ENCODE results near the gene TMEM14B. TPM values are rescaled to one million over a fixed set of nuclear protein-coding genes. Genes with fewer than 3 reads are reported as not detected.

Gene TMEM14B
- total RNA-seq, 1 experiment from 2014 or later: 82.9 TPM

DNA sequence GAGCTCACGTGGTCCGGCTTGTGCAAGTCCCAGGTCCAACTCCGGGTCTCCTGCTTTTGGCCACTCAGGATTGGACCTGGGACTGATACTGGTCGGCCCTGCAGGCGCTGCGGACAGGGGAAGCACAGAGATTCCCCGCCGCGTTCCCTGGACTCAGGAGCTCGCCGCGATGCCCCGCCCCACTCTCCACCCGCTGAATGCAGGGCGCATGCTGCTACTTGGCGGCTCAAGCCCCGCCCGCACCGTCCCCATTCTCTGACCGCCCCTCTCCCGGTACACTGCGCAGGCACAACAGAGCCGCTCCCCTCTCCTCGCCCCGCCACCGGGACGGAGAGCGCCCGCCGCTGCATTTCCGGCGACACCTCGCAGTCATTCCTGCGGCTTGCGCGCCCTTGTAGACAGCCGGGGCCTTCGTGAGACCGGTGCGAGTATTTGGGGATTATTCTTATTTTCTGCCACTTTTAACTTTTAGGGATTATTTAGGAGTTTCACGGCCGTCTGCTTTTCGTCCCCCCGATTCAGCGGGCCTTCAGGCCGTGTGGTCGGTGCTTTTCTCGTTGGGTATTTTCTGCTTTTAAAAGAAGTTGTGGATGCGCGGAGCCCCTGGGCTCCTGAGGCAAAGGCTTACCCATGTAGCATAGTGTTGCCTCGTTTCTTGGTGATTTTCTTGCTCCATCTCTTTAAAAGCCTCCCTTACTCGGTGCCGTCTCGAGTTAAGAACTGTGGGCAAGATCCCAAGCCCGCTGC lies 24.6 kb upstream of the TMEM14B start, which contains the start of gene TMEM14C (continued):
- TF ChIP-seq, protein P1, sequence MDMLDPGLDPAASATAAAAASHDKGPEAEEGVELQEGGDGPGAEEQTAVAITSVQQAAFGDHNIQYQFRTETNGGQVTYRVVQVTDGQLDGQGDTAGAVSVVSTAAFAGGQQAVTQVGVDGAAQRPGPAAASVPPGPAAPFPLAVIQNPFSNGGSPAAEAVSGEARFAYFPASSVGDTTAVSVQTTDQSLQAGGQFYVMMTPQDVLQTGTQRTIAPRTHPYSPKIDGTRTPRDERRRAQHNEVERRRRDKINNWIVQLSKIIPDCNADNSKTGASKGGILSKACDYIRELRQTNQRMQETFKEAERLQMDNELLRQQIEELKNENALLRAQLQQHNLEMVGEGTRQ (CRISPR knock-in tag; IDR thresholded peaks at IDR 0.05): peak; percentile 87
- no peak for TF ChIP-seq RORB (CRISPR knock-in tag; IDR thresholded peaks at IDR 0.05)

- H3K9me3 Mint-ChIP-seq: peaks cover 20% of the 10 kb centered on the region
- H3K27ac Mint-ChIP-seq: peak overlapping the region; percentile 99
- ATAC-seq (no peak), DNase-seq (ENCODE audit: low spot score) (no peak)
- H3K4me1 Mint-ChIP-seq: peaks cover 28% of the 10 kb centered on the region
- ChIA-PET POLR2A (interaction anchor here (0.6 to 1.0 kb wide), 2 partner anchors 28 to 64 kb away, joined by 4 to 6 read pairs; partner anchors contain the start of genes C6orf52 and PAK1IP1), CTCF (interaction anchor here (0.9 to 1.6 kb wide), 2 partner anchors 17 to 36 kb away, joined by 4 to 6 read pairs; no protein-coding TSS in a partner anchor)
- peak overlapping the region; percentile 97 for H3K4me3 Mint-ChIP-seq
- H3K27me3 Mint-ChIP-seq (ENCODE audit: low read depth): no peaks in the 10 kb centered on the region
- no peak for TF ChIP-seq KAT7 (CRISPR knock-in tag; IDR thresholded peaks at IDR 0.05; ENCODE audit: borderline replicate concordance)
- TF ChIP-seq NFYB (CRISPR knock-in tag; conservative IDR thresholded peaks at IDR 0.05; ENCODE audit: low read depth): no peak
- TF ChIP-seq ZNF138 (CRISPR knock-in tag; conservative IDR thresholded peaks at IDR 0.05): no peak
- no peak for TF ChIP-seq GRHL2 (CRISPR knock-in tag; IDR thresholded peaks at IDR 0.05; ENCODE audit: insufficient replicate concordance, severe bottlenecking)
- no peak for TF ChIP-seq GABPB1 (CRISPR knock-in tag; IDR thresholded peaks at IDR 0.05)
- no peak for TF ChIP-seq ZBTB43 (CRISPR knock-in tag; IDR thresholded peaks at IDR 0.05)
- TF ChIP-seq, protein P2, sequence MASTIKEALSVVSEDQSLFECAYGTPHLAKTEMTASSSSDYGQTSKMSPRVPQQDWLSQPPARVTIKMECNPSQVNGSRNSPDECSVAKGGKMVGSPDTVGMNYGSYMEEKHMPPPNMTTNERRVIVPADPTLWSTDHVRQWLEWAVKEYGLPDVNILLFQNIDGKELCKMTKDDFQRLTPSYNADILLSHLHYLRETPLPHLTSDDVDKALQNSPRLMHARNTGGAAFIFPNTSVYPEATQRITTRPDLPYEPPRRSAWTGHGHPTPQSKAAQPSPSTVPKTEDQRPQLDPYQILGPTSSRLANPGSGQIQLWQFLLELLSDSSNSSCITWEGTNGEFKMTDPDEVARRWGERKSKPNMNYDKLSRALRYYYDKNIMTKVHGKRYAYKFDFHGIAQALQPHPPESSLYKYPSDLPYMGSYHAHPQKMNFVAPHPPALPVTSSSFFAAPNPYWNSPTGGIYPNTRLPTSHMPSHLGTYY (CRISPR knock-in tag; IDR thresholded peaks at IDR 0.05): no peak
- TF ChIP-seq ZNF263 (CRISPR knock-in tag; IDR thresholded peaks at IDR 0.05; ENCODE audit: low read depth): no peak
- H3K36me3 Mint-ChIP-seq: peaks cover 34% of the 10 kb centered on the region
These were observed 24.1 kb upstream of the TMEM14B start for GRCh38 chr6:10723567-10723881.

- peaks cover 33% of the 10 kb centered on the region for H3K36me3 Mint-ChIP-seq
- no peak overlapping the region for H3K4me3 Mint-ChIP-seq
- no peak for DNase-seq (ENCODE audit: low spot score)
- H3K27me3 Mint-ChIP-seq (ENCODE audit: low read depth): no peaks in the 10 kb centered on the region
- H3K9me3 Mint-ChIP-seq: peaks cover 8% of the 10 kb centered on the region; the same call in 1 of the 2 replicates
- CTCF ChIA-PET: interaction anchor here (2.3 kb wide), 1 partner anchor 259 kb away, joined by 6 read pairs; no protein-coding TSS in a partner anchor
- TF ChIP-seq, protein P3, sequence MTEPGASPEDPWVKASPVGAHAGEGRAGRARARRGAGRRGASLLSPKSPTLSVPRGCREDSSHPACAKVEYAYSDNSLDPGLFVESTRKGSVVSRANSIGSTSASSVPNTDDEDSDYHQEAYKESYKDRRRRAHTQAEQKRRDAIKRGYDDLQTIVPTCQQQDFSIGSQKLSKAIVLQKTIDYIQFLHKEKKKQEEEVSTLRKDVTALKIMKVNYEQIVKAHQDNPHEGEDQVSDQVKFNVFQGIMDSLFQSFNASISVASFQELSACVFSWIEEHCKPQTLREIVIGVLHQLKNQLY (CRISPR knock-in tag; IDR thresholded peaks at IDR 0.05): no peak
- no peak for TF ChIP-seq NR1H2 (CRISPR knock-in tag; IDR thresholded peaks at IDR 0.05)
- no peak for TF ChIP-seq GABPB1 (CRISPR knock-in tag; IDR thresholded peaks at IDR 0.05)
- no peak for TF ChIP-seq ELF4 (CRISPR knock-in tag; IDR thresholded peaks at IDR 0.05; ENCODE audit: low read depth)
- no peak for TF ChIP-seq IRF2 (CRISPR knock-in tag; IDR thresholded peaks at IDR 0.05; ENCODE audit: borderline replicate concordance, low read depth)
- TF ChIP-seq TEAD1 (CRISPR knock-in tag; IDR thresholded peaks at IDR 0.05): no peak
- H3K27ac Mint-ChIP-seq: peak overlapping the region; percentile 89
- peaks cover 28% of the 10 kb centered on the region for H3K4me1 Mint-ChIP-seq
- no peak for ATAC-seq
- POLR2A ChIA-PET: no interaction called here
These were observed 22.6 kb upstream of the TMEM14B start for GRCh38 chr6:10725044-10725443.

DNA sequence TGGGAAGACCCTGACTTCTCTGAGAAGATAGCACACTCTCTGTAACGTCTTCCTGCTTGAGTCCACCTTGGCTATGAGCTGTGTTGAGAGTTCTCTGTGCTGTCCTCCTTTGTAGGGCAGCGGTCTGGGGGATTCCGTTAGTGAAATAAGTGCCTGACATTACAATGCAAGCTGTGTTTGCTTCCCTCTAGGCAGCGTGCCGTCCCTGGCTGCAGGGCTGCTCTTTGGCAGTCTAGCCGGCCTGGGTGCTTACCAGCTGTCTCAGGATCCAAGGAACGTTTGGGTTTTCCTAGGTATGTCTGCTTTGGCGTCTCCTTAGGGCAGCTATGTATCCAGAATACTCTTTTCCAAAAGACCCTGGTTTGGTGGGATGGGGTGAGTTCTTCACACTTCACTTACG lies 21.9 kb upstream of the TMEM14B start:
- Mint-ChIP-seq H3K27me3 (ENCODE audit: low read depth) (no peaks in the 10 kb centered on the region), H3K27ac (peak overlapping the region; percentile 86), H3K36me3 (peaks cover 39% of the 10 kb centered on the region), H3K4me1 (peaks cover 28% of the 10 kb centered on the region), H3K9me3 (peaks cover 8% of the 10 kb centered on the region; the same call in 1 of the 2 replicates), H3K4me3 (no peak overlapping the region)
- ATAC-seq: no peak
- no peak for DNase-seq (ENCODE audit: low spot score)
- ChIA-PET POLR2A (no interaction called here), CTCF (interaction anchor here (2.3 kb wide), 1 partner anchor 260 kb away, joined by 6 read pairs; no protein-coding TSS in a partner anchor)
- no peak for TF ChIP-seq ETV6 (CRISPR knock-in tag; IDR thresholded peaks at IDR 0.05)
- TF ChIP-seq AFF4 (CRISPR knock-in tag; IDR thresholded peaks at IDR 0.05; ENCODE audit: borderline replicate concordance): no peak
- TF ChIP-seq ZBTB43 (CRISPR knock-in tag; IDR thresholded peaks at IDR 0.05): no peak
- TF ChIP-seq, protein P4, sequence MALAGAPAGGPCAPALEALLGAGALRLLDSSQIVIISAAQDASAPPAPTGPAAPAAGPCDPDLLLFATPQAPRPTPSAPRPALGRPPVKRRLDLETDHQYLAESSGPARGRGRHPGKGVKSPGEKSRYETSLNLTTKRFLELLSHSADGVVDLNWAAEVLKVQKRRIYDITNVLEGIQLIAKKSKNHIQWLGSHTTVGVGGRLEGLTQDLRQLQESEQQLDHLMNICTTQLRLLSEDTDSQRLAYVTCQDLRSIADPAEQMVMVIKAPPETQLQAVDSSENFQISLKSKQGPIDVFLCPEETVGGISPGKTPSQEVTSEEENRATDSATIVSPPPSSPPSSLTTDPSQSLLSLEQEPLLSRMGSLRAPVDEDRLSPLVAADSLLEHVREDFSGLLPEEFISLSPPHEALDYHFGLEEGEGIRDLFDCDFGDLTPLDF (CRISPR knock-in tag; IDR thresholded peaks at IDR 0.05): no peak
